Measurements from ENCODE around the gene ACADSB. TPM values are rescaled to one million over a fixed set of nuclear protein-coding genes. Genes with fewer than 3 reads are reported as not detected.

ACADSB gene
- total and polyA plus RNA-seq, 2 experiments from 2014 or later, result 3.7 to 6.5 TPM

GRCh38 chr10:122962405-122962804, 46.4 kb upstream of the ACADSB start (continued):
- TF ChIP-seq, protein P1, sequence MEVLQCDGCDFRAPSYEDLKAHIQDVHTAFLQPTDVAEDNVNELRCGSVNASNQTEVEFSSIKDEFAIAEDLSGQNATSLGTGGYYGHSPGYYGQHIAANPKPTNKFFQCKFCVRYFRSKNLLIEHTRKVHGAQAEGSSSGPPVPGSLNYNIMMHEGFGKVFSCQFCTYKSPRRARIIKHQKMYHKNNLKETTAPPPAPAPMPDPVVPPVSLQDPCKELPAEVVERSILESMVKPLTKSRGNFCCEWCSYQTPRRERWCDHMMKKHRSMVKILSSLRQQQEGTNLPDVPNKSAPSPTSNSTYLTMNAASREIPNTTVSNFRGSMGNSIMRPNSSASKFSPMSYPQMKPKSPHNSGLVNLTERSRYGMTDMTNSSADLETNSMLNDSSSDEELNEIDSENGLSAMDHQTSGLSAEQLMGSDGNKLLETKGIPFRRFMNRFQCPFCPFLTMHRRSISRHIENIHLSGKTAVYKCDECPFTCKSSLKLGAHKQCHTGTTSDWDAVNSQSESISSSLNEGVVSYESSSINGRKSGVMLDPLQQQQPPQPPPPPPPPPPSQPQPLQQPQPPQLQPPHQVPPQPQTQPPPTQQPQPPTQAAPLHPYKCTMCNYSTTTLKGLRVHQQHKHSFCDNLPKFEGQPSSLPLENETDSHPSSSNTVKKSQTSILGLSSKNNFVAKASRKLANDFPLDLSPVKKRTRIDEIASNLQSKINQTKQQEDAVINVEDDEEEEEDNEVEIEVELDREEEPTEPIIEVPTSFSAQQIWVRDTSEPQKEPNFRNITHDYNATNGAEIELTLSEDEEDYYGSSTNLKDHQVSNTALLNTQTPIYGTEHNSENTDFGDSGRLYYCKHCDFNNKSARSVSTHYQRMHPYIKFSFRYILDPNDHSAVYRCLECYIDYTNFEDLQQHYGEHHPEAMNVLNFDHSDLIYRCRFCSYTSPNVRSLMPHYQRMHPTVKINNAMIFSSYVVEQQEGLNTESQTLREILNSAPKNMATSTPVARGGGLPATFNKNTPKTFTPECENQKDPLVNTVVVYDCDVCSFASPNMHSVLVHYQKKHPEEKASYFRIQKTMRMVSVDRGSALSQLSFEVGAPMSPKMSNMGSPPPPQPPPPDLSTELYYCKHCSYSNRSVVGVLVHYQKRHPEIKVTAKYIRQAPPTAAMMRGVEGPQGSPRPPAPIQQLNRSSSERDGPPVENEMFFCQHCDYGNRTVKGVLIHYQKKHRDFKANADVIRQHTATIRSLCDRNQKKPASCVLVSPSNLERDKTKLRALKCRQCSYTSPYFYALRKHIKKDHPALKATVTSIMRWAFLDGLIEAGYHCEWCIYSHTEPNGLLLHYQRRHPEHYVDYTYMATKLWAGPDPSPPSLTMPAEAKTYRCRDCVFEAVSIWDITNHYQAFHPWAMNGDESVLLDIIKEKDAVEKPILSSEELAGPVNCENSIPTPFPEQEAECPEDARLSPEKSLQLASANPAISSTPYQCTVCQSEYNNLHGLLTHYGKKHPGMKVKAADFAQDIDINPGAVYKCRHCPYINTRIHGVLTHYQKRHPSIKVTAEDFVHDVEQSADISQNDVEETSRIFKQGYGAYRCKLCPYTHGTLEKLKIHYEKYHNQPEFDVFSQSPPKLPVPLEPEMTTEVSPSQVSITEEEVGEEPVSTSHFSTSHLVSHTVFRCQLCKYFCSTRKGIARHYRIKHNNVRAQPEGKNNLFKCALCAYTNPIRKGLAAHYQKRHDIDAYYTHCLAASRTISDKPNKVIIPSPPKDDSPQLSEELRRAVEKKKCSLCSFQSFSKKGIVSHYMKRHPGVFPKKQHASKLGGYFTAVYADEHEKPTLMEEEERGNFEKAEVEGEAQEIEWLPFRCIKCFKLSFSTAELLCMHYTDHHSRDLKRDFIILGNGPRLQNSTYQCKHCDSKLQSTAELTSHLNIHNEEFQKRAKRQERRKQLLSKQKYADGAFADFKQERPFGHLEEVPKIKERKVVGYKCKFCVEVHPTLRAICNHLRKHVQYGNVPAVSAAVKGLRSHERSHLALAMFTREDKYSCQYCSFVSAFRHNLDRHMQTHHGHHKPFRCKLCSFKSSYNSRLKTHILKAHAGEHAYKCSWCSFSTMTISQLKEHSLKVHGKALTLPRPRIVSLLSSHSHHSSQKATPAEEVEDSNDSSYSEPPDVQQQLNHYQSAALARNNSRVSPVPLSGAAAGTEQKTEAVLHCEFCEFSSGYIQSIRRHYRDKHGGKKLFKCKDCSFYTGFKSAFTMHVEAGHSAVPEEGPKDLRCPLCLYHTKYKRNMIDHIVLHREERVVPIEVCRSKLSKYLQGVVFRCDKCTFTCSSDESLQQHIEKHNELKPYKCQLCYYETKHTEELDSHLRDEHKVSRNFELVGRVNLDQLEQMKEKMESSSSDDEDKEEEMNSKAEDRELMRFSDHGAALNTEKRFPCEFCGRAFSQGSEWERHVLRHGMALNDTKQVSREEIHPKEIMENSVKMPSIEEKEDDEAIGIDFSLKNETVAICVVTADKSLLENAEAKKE (CRISPR knock-in tag; IDR thresholded peaks at IDR 0.05), result no peak
- TF ChIP-seq NANOG (IDR thresholded peaks at IDR 0.05; ENCODE audit: borderline replicate concordance), result no peak
- no peak for TF ChIP-seq ZNF114 (CRISPR knock-in tag; IDR thresholded peaks at IDR 0.05)
- TF ChIP-seq, protein P2, sequence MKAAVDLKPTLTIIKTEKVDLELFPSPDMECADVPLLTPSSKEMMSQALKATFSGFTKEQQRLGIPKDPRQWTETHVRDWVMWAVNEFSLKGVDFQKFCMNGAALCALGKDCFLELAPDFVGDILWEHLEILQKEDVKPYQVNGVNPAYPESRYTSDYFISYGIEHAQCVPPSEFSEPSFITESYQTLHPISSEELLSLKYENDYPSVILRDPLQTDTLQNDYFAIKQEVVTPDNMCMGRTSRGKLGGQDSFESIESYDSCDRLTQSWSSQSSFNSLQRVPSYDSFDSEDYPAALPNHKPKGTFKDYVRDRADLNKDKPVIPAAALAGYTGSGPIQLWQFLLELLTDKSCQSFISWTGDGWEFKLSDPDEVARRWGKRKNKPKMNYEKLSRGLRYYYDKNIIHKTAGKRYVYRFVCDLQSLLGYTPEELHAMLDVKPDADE (IDR thresholded peaks at IDR 0.05), result no peak
- no peak for TF ChIP-seq POLR2AphosphoS5 (IDR thresholded peaks at IDR 0.05; ENCODE audit: low read depth)
- TF ChIP-seq EZH2phosphoT487 (IDR thresholded peaks at IDR 0.05; ENCODE audit: unreplicated experiment), result no peak
- TF ChIP-seq ZNF331 (CRISPR knock-in tag; IDR thresholded peaks at IDR 0.05; ENCODE audit: low read depth), result no peak

DNA sequence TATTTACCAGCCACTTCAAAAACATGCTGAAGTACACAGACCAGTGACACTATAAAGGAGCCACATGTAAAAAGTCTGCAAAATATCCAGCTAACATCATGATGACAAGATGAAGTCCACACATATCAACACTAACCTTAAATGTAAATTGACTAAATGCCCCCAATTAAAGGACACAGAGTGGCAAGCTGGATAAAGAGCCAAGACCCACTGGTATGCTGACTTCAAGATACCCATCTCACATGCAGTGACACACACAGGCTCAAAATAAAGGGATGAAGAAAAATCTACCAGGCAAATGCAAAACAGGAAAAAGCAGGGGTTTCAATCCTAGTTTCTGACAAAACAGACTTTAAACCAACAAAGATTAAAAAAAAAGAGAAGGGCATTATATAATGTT, 41.9 kb upstream of the ACADSB start:
- Mint-ChIP-seq H3K4me3 (no peak overlapping the region), H3K4me1 (no peaks in the 10 kb centered on the region), H3K9me3 (peaks cover 68% of the 10 kb centered on the region), H3K27me3 (ENCODE audit: insufficient read depth, low read depth, poor library complexity) (no peaks in the 10 kb centered on the region), H3K27ac (no peak overlapping the region), H3K36me3 (ENCODE audit: low read depth) (peaks cover 29% of the 10 kb centered on the region; the same call in 2 of the 3 replicates)
- H3K9me2 ChIP-seq (ENCODE audit: insufficient read depth), result peaks cover 5% of the 10 kb centered on the region; the same call in 1 of the 2 replicates
- ATAC-seq (no peak), DNase-seq (ENCODE audit: low spot score) (no peak)
- no peak overlapping the region for H2AFZ ChIP-seq
- H3K4me3 ChIP-seq, result no peak overlapping the region
- no peak overlapping the region for H3K27ac ChIP-seq (ENCODE audit: low read depth)
- no peak overlapping the region for H3K4me2 ChIP-seq
- H3K36me3 ChIP-seq (ENCODE audit: insufficient read depth), result no peaks in the 10 kb centered on the region
- H3K4me1 ChIP-seq (ENCODE audit: insufficient read depth), result no peaks in the 10 kb centered on the region
- H3F3A ChIP-seq (replicated peaks; ENCODE audit: low read depth), result no peaks in the 10 kb centered on the region
- H4K20me1 ChIP-seq (replicated peaks; ENCODE audit: insufficient read depth), result no peaks in the 10 kb centered on the region
- H3K79me2 ChIP-seq (replicated peaks; ENCODE audit: insufficient read depth), result no peaks in the 10 kb centered on the region
- H3K27me3 ChIP-seq (ENCODE audit: insufficient read depth), result no peaks in the 10 kb centered on the region
- TF ChIP-seq ZNF114 (CRISPR knock-in tag; IDR thresholded peaks at IDR 0.05), result no peak
- TF ChIP-seq NANOG (IDR thresholded peaks at IDR 0.05; ENCODE audit: borderline replicate concordance), result no peak
- no peak for TF ChIP-seq EZH2phosphoT487 (IDR thresholded peaks at IDR 0.05; ENCODE audit: unreplicated experiment)
- TF ChIP-seq POLR2AphosphoS5 (IDR thresholded peaks at IDR 0.05; ENCODE audit: low read depth), result no peak
- no peak for TF ChIP-seq JUNB (IDR thresholded peaks at IDR 0.05; ENCODE audit: unreplicated experiment)
- TF ChIP-seq EZH2 (IDR thresholded peaks at IDR 0.05; ENCODE audit: low read depth, unreplicated experiment), result no peak
- TF ChIP-seq, protein P2 (IDR thresholded peaks at IDR 0.05), result no peak
